Islet of Langerhans (tissue), 1 donor: ENCODE measurements around the gene TBC1D17.

Source experiments
- FAIRE-seq: peaks from one replicate; lab custom pipeline; 2011; peaks lifted over from hg19 to GRCh38; lab: Jason Lieb, UNC

Gene TBC1D17

DNA sequence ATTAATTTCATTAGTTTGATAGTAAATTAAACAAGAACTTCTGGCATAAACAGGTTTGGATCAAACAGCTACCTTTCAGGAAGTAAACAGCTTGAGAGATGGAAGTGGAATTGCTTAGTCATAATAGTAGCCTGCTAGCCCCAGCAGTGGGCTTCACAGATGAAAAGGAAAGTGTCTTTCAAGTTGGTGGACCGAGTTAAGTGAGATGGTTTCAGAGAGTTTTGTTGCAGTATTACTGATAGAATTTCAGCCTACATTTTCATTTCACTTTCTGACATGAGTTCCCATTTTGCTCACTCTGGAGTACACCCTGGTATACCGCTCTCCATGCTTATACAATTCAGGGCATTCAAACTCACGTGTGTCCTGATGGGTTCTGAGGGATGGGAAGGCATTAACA, 28.6 kb upstream of the TBC1D17 start:
- FAIRE-seq, result no peak

DNA sequence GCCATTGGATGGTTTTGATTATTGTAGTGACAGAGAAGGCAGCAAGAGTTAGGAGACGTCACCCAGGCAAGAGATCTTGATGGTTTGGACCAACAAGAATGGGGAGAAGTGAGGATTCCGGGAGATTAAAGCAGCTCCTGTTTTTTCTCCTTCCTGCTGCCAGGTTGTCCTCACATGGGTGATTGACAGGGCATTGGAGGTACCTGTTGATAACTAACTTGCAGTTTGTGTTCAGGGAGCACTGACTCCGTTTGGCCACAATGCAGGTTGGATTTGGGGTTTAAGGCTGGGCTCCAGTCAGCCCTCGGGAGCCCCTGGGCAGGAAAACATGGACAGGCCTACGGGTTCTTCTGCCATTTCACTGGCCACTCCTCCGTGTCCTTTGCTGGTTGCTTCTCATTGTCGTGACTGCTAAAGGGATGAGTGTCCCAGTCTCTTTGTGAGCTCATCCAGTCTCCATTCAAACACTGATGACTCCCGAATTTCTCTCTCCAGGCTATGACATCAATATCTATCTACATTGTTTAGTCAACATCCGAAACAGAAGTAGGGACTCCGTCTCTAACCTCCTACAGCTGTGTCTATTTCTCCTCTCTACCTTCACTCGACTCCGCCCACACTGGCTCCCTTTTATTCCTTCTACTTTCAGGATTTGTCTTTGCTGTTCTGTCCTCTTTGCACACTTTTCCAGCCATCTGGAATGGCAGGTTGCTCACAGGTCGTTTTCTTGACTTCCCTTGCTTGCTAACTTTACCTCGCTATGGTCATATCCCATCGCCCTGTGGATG, 27.9 kb upstream of the TBC1D17 start:
- no peak for FAIRE-seq

DNA sequence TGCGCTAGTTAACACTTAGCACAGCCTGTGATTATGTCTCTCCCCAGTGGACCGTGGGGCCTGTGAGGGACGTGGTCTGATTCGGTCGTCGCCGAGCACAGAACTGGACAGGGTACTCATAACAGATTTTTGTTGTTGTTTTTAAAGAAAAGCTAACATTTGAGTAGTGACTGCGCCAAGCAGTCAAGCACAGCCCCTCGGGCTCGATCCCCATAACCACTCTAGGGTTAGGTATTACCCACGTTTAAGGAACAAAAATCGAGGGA, 27.3 kb upstream of the TBC1D17 start:
- FAIRE-seq, result no peak

DNA sequence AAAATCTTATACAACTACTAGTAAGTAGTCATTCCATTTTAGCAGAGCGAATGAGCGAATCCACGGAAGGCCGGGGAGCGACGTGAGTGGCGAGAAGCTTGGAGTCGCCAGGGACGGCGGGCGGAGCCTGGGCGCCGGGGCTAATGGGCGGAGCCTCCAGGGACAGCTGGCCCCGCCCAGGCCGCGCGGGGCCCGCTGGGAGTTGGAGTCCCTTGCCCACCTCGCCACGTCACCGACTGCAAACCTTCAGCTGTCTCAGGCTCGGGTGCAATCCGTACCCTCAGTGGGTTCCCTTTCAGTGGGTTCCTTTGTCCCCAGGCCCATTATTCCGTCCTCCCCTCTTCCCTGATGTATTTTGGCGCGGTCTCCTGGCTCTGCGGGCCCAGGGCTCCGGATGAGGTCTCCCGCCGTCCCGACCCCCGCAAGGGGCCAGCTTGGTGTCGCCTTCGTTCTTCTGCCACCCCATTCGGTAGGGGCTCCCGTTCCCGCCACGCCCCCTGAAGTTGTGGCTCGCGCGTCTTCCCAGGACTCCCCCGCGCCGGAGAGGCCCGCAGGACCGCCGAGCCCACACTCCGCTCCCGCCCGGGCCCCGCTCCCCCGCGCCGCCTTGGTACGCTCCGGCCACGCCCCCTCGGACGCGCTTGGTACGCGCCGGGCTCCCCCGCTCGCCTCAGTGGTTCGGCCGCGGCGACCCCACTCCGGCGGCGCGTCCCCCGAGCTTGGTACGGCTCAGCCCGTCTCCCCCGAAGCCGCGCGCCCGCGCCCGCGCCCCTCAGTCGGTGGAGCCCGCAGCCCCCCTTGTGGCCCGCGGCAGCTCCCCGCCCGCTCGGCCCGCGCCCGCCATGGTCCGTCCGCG, 26.8 kb upstream of the TBC1D17 start, which contains the start of gene PTOV1:
Gene PTOV1 (plus strand): TSS at position 673 of the 856 bp plus-strand sequence.
- FAIRE-seq, result no peak

DNA sequence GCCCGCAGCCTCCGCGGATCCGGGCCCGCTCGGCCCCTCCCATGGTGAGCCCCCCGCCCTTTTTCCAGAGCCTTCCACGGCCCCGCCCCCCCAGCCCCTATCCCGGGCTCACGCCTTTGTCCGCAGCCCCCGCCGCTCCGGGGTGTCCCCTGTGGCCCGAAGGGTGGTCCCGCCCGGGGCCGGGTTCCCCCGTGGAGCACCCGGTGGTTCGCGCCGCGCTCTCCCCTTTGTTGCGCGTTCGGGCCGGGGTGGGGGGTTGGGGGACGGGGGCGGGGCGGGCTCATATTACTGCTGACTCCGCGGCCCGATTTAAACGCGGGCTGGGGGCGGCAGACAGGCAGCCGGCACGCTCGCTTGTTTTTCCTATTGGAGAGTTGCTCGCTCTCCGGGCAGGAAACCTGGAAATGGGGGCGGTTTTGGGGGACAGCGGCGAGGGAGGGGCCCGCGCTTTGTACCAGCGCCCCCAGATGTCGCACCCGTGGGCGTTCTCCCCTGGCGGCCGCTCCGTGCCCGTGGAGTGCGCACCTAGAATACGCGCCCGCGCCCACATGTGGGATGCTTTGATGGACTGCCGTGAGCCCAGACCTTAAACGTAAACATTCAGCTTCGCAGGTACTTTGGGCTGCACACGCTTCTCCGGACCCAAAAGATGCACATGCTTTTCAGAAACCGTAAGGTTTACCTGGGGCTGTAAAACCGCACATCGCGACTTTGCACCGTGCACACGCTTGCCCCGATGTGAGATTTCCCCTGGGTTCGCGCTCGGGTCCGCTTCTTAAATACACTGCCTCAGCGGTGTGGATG, 25.8 kb upstream of the TBC1D17 start:
- no peak for FAIRE-seq

DNA sequence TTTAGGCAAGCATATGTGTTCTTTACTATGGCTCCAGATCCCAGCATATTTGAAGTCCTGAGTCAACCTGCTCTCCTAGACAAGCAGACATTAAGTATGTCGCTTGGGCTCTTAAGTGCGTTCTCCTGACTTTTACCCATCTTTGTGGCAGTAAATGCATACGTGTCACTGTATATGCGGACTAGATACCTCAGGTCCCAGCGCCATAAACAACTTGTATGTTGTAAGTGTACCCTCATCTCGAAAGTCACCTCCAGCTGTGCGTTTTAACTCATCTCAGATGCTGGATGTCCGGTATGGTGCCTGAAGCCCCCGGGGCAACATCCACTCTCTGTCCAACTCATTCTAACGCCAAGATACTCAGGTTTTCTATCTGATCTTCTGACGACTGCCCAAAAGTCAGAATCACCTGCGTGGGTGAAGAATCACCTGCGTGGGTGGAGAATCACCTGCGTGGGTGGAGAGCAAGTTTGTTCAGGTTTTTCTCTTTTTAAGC, 24.8 kb upstream of the TBC1D17 start:
- FAIRE-seq, result no peak

DNA sequence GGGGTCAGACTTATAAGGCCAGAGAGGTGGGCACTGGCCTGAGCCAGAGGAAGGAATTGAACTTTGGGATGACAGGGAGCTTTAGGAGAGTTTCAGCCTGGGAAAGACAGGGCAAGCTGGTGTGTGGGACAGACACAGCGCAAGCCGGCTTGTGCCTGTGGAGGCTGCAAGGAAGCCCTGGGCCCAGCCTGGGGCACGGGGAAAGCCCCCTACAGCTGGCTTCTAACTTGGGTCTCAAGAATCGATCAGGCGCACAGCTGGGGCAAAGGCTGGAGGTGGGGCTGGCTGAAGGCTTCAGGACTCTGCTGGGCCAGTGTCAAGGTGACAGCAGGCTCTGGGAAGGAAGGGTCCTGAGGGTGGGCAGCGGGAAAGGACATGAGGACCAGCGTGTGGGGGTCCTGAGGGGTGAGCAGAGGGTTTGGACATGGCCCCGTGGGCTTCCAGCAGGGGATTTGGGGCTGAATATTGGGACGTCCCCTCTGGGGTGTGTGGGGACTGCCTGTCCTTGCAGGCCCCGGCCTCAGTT, 23.6 kb upstream of the TBC1D17 start:
- FAIRE-seq, result no peak

DNA sequence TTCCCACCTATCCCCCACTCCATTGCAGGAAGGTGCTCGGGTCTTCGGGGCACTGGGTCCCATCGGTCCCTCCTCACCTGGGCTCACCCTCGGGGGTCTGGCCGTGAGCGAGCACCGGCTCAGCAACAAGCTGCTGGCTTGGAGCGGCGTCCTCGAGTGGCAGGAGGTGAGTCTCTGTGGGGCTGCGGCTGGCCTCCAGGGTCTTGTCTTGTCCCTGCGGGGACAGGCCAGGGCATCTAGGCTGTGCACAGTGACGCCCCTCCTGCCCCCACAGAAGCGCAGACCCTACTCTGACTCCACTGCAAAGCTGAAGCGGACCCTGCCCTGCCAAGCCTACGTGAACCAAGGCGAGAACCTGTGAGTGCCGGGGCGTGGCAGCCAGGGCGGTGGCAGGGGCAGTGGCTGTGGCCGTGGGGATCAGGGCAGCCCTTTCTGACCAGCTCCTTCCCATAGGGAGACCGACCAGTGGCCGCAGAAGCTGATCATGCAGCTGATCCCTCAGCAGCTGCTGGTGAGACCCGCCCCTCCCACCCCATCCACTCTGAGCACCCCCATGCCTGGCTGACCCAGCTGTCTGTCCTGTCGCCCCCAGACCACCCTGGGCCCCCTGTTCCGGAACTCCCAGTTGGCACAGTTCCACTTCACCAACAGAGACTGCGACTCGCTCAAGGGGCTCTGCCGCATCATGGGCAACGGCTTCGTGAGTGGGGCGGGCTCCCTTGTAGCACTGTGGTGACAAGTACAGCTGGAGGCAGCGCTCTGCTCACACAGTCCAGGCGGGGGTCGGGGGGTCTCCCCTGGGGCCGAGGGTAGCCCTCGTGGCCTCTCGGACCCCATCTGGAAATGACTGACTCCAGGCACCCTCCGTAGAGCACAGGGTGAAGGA, 22.9 kb upstream of the TBC1D17 start:
- no peak for FAIRE-seq

DNA sequence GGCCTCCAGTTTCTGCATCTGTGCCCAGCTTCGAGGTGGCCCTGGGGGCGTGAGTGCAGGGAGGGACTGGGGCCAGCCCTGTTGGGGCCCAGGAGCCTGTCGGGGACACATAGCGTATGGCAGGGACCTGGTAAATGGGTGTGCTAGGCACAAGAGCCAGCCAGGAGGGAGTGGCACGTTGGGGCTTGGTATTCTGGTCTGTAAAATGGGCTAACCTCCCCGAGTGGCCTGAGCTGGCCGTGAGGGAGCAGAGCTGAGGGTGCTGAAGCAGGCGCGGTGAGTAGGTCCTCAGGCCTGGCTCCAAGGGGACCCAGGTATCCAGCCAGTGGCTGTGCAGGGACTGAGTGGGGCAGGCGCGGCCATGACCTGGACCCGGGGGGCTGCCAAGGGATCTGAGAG, 22.2 kb upstream of the TBC1D17 start:
- no peak for FAIRE-seq

DNA sequence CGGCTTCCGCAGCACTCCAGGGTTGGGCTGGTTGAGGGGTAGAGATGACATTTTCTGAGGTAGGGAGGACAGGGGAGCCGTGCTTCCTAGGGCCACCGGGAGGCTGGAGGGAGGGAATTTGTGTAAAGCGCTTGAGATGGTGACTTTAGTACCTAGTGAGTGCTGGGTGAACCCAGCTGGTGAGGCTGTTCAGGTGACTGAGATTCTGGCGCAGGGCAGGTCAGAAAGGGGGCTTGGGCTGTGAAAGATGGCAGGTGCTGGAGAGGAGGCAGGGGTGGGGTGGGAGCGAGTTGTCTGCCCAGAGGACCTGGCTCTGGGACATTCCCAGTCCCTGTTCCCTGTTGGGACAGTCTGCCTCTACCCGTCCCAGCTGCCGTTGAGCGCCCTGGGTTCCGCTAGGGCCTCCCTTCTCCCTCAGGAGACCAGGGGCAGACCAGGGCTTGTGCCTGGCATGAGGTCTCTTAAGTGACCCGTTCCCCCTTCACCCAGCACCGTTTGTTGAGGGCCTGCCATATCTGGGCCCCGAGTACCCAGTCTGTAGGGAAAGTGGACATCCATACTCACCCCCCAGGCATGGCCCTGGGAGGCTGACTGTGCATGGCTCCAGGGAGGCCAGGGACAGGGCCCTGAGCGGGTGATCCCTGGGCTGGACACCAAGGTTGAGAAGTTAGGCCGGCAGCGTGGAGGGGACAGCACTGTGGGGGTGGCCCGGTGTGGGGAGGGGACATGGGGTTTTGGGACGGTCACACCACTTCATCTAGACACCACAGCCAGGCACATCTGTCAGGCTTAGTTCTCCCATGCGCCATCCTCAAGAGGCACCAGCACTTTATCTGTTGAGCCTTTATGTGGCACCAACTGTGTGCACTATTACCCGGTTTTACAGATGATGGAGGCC, 21.6 kb upstream of the TBC1D17 start:
- FAIRE-seq, result no peak

DNA sequence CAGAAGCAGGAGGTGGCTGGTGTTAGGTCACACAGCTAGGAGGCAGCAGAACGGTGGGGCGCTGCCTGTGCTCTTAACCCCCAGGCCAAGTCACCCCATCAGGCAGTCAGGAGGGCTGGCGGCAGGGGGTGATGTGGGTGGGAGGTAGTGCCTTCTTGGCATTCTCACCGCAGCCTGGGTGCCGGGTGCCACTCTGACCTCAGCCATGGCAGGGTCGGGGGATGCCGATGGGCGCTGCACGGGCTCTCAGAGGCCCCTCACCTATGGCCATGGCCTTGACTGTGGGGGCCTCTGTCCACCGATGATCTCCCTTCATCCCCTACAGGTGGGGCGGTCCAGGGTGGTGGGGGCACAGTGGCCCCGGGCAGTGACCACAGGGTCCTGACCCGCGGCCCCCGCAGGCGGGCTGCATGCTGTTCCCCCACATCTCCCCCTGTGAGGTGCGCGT, 20.9 kb upstream of the TBC1D17 start:
- FAIRE-seq, result no peak

DNA sequence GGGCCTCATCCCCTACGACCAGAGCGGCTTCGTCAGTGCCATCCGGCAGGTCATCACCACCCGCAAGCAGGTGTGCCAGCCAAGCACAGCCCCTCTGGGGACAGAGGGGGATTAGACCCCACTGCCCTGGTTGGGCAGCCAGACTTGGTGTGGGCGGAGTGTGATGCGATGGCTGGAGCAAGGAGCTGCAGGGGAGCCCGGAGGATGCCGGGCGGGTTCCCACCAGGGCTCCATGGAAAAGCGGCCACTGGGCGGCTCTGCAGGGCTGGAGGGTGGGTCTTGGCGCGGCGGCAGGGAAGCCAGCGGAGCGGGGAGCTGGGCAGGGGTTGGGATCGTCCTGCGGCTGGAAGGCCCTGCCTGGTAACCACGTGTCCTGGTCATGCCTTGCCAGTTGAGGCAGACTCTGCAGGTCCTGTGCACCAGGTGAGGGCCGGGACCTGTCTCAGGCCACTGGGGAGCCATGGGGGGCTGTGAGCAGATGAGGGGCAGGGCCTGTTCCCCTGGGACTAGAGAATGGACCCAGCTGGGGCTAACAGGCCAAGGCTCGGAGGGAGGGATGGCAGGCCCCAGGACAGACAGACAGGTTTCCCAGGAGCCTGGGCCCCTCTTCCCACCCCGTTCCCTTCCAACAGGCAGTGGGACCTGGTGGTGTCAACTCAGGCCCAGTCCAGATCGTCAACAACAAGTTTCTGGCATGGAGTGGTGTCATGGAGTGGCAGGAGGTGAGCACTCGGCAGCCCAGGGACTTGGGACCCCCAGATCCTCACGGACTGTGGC, 20.3 kb upstream of the TBC1D17 start:
- FAIRE-seq, result no peak

DNA sequence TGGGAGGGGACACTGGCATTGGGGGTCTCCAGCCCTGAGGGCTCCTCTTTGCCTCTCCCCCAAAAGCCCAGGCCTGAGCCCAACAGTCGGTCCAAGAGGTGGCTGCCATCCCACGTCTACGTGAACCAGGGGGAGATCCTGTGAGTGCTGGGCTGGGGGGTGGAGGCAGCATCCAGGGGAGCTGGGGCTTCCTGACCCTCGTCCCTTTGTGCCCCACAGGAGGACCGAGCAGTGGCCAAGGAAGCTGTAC, 19.7 kb upstream of the TBC1D17 start:
- no peak for FAIRE-seq

DNA sequence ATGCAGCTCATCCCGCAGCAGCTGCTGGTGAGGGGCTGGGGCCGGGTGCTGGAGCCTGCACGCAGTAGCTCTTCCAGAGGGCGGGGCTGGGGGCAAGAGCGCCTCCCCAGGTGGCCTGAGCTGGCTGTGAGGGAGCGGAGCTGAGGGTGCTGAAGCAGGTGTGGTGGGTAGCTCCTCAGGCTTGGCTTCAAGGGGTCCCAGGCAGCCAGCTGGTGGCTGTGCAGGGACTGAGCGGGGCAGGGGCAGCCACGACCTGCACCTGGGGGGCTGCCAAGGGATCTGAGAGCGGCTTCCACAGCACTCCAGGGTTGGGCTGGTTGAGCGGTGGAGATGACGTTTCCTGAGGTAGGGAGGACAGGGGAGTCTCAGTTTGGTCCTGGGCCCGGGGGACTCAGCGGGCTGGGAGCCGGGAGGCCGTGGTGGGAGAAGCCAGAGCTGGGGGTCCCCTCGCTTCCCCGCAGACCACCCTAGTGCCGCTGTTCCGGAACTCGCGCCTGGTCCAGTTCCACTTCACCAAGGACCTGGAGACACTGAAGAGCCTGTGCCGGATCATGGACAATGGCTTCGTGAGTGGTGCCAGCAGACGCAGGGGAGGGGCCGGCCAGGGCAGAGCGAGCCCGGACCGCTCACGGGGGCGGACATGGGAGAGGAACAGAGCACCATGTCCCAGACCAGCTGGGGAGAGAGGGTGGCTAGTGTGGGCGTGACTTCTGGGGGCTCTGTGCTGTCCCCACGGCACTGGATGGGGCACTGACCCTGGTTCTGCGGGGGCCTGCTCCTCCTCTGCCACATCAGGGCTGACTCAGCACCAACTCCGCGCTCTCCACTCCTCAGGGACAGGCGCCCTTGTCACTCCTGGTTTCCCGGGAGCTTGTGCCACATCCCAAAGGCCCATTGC, 19.2 kb upstream of the TBC1D17 start:
- FAIRE-seq, result no peak

DNA sequence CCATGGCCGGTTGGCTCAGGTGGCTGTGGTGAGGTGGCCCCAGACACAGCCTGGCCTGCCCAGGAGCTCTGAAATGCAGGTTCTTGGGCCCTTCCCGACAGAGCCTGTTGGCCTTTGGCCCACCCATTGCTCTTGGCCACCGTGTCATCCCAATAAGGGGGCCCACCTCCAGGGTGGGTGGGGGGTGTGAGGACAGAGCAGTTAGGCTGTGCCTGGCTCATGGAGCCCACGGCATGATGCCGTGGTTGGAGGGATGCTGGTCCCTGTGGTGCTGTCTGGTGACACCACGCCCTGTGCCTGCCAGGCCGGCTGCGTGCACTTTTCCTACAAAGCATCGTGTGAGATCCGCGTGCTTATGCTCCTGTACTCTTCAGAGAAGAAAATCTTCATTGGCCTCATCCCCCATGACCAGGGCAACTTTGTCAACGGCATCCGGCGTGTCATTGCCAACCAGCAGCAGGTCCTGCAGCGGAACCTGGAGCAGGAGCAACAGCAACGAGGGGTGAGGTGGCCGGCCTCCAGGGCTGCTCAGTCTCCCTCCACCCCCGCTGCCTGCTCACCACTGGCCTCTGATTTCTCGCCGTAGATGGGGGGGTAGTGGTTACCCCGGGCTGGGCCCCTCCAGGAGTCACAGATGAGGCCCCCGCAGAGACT, 17.7 kb upstream of the TBC1D17 start:
- no peak for FAIRE-seq

DNA sequence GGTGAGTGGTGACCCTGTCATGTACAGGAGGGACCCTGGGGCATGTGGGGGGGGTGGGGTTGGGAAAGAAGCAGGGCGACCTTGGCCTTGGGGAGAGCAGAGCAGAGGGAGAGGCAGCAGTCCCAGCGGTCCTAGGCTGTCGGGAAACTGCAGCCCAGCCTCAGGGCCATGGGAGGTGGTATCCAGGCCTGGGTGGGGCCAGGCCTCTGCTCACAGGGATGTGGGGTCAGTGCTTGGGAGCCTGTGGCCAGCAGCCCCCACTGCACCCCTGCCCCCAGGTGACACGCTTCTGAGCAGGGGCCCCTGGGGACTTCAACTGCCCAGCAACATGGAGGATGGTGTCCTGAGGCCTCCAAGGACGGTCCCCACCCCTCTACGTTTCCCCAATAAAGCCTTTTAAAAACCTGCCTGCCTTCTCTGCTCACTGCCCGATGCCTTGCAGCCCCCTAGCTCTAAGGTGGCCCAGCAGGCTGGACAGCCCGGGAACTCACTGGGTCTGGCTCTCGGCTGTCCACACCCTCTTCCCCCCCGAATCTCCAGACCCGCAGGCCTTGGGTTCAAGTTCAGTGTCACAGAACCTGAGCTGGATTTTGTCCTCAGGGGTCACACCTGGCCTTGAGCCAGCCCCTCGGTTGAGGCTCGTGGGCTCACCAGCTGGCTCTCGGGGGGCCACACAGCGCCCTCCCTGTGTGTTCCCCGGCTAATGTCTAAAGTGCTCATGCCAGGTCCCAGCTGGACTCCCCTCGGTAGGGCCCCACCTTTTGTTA, 17.0 kb upstream of the TBC1D17 start:
- FAIRE-seq, result no peak

DNA sequence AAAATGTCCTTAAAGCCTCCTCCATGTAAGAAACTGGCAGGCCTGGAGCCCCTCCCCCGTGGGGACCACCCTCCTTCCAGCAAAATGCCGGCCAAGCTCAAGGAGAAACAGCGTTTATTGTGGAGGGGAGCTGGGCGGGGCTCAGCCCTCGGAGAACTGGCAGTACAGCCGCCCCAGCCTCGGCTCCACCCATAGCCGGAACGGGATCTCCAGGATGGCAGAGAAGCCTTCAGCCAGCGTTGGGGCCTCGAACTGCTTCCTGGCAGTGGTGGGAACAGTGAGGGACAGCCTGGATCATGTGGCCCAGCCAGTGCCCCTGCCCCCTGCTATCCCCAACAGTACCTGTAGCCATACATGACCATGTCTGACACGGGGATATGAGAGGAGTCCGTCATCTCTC, 16.4 kb upstream of the TBC1D17 start:
- FAIRE-seq, result no peak
